OCI-LY1 (cell line): Measurements from ENCODE around the gene SDK1.

Source experiments
- CTCF ChIP-seq: fragments of 200-600 bp; sonication (generic), shearing (Covaris generic); IDR thresholded peaks from 2 replicates; pipeline ENCODE4 v1.5.1; 2017; ENCODE audit warnings: mild to moderate bottlenecking, antibody characterized with exemption, low read length, moderate library complexity, mixed read lengths
- EZH2 ChIP-seq: fragments of 200-600 bp; sonication (generic), shearing (Covaris generic); IDR thresholded peaks from 2 replicates; pipeline ENCODE4 v1.8.0; 2017; ENCODE audit warnings: borderline replicate concordance, mixed run types, mild to moderate bottlenecking, antibody characterized with exemption, low read length, moderate library complexity, mixed read lengths

GRCh38 chr7:3282457-3282856 is 18.6 kb upstream of the SDK1 start:
- TF ChIP-seq CTCF (no peak), EZH2 (no peak)
